ENCODE measurements around the gene PDZK1.
"Not testable (repeated sequence)": the region's sequence is repeated elsewhere in the genome, so short reads cannot be mapped to it uniquely, and the experiment has no call there.

DNA sequence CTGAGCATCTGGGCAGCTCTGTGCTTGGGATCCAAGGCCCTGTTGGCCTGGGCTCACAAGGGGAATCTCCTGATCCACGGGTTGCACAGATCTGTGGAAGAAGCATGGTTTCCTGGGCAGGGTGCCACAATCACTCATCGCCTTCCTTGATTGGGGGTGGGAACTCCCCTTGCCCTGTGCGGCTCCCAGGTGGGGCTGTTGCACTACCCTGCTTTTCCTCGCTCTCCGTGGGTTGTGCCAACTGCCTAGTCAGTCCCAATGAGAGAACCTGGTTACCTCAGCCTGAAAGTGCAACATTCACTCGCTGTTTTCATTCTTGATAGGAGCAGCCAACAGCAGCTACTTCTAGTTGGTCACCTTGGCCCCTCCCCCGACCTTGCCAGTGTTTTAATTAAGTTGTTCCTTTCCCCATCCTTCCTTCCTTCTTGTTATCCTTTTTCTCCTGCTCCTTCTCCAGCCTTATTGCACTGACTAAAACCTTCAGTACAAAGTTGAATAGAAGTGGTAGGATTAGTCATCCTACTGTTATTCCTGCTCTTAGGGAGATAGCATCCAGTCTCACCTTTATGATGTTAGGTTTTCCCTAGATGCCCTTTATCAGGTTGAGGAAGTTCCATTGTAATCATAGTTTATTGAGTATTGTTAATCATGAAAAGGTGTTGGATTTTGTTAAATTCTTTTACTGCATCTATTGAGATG, 50.8 kb downstream of the PDZK1 start:
- TF ChIP-seq, protein P1, sequence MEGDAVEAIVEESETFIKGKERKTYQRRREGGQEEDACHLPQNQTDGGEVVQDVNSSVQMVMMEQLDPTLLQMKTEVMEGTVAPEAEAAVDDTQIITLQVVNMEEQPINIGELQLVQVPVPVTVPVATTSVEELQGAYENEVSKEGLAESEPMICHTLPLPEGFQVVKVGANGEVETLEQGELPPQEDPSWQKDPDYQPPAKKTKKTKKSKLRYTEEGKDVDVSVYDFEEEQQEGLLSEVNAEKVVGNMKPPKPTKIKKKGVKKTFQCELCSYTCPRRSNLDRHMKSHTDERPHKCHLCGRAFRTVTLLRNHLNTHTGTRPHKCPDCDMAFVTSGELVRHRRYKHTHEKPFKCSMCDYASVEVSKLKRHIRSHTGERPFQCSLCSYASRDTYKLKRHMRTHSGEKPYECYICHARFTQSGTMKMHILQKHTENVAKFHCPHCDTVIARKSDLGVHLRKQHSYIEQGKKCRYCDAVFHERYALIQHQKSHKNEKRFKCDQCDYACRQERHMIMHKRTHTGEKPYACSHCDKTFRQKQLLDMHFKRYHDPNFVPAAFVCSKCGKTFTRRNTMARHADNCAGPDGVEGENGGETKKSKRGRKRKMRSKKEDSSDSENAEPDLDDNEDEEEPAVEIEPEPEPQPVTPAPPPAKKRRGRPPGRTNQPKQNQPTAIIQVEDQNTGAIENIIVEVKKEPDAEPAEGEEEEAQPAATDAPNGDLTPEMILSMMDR (conservative IDR thresholded peaks at IDR 0.05; ENCODE audit: low read depth, low read length), result not testable (repeated sequence)
- not testable (repeated sequence) for TF ChIP-seq EZH2 (IDR thresholded peaks at IDR 0.05; ENCODE audit: borderline replicate concordance, low read depth, low read length, poor library complexity, severe bottlenecking)
